ENCODE results near the gene WASHC1. TPM values are rescaled to one million over a fixed set of nuclear protein-coding genes. Genes with fewer than 3 reads are reported as not detected.

WASHC1 gene, protein sequence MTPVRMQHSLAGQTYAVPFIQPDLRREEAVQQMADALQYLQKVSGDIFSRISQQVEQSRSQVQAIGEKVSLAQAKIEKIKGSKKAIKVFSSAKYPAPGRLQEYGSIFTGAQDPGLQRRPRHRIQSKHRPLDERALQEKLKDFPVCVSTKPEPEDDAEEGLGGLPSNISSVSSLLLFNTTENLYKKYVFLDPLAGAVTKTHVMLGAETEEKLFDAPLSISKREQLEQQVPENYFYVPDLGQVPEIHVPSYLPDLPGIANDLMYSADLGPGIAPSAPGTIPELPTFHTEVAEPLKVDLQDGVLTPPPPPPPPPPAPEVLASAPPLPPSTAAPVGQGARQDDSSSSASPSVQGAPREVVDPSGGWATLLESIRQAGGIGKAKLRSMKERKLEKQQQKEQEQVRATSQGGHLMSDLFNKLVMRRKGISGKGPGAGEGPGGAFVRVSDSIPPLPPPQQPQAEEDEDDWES
- 3.2 and 9.2 TPM in 2 replicates for total RNA-seq

GRCh38 chr9:29356-29755 lies at the start of gene WASHC1:
TSS of gene WASHC1 (minus strand) at chr9:29456. CDS start at chr9:24999, 4,457 bp downstream.

Other genes starting within 250 kb of the WASHC1 start
- not detected in 2 replicates for gene FOXD4, start 89.0 kb upstream of the WASHC1 start, total RNA-seq
- 14.2 and 15.0 TPM in 2 replicates for gene ZNG1A, start 149.6 kb upstream of the WASHC1 start, total RNA-seq
- under 0.01 and 0.29 TPM in 2 replicates for gene DOCK8, start 185.4 kb upstream of the WASHC1 start, total RNA-seq

All from myometrial cell (primary cell).